ENCODE measurements around the gene VSIR. TPM values are rescaled to one million over a fixed set of nuclear protein-coding genes. Genes with fewer than 3 reads are reported as not detected.
A peak's percentile ranks its signal among the peaks of the same experiment; 100 is the strongest.

The VSIR gene
- total RNA-seq, 1 donor from 2014 or later = 56.5 TPM

DNA sequence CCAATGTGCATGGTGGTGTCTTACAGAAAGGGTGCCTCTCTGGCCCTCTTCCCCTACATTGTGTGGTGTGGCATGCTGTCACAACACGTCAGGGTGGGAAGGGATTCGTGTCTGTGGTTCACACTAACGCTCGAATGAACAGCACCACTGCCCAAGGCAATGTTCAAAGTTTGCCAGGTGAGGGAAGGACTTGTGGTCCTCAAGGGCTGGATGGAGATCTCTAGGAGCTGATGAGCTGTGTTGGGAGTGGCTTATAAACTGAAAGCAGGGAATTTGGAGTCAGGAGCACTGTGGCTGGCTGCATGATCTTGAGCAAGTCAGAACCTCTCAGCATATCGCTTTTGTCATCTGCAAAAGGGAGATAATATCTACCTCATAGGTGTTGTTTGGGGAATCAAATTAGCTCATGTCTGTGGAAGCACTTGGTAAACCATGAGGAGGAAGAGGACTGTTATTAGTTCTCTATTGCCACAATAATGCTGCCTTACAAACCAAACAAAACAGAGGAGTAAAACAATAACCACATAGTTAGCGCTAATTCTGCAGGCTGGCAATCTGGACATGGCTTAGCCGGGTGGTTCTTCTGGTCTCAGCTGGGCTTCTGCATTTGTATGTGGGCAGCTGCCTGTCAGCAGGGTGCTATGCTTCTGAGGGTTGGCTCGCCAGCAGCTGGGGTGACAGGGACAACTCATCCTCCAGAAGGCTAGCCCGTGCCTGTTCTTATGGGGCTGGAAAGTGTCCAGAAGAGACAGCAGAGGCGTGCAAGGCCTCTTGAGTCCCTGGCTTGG, 30.8 kb downstream of the VSIR start:
- H3K27me3 Mint-ChIP-seq (ENCODE audit: low read depth) = no peaks in the 10 kb centered on the region
- H3K4me1 Mint-ChIP-seq (ENCODE audit: low read depth) = peaks cover 83% of the 10 kb centered on the region
- intact Hi-C loops (cut with micrococcal nuclease) = no loop called here
- H3K9me3 Mint-ChIP-seq = peaks cover 9% of the 10 kb centered on the region
- peak overlapping the region; percentile 26 for H3K4me3 Mint-ChIP-seq (ENCODE audit: low read depth)
- peak overlapping the region; percentile 78 for H3K27ac Mint-ChIP-seq
- H3K36me3 Mint-ChIP-seq (ENCODE audit: low read depth) = peaks cover 31% of the 10 kb centered on the region
- DNase-seq (ENCODE audit: low spot score) = no peak

DNA sequence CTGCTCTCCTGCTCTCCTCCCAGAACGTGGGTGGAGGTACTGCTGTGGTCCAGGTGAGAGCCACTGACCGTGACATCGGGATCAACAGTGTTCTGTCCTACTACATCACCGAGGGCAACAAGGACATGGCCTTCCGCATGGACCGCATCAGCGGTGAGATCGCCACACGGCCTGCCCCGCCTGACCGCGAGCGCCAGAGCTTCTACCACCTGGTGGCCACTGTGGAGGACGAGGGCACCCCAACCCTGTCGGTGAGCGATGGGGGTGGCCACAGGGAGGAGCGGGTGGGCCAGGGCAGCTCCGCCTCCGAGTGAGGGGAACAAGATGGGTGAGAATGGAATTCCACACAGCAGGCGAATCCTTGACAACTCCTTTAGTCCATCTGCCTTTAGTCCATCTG, 31.6 kb downstream of the VSIR start:
- intact Hi-C loops (cut with micrococcal nuclease) = no loop called here
- H3K36me3 Mint-ChIP-seq (ENCODE audit: low read depth) = peaks cover 24% of the 10 kb centered on the region
- H3K27me3 Mint-ChIP-seq (ENCODE audit: low read depth) = no peaks in the 10 kb centered on the region
- peaks cover 9% of the 10 kb centered on the region for H3K9me3 Mint-ChIP-seq
- H3K4me1 Mint-ChIP-seq (ENCODE audit: low read depth) = peaks cover 83% of the 10 kb centered on the region
- peak overlapping the region; percentile 26 for H3K4me3 Mint-ChIP-seq (ENCODE audit: low read depth)
- DNase-seq (ENCODE audit: low spot score) = no peak
- peak overlapping the region; percentile 78 for H3K27ac Mint-ChIP-seq

DNA sequence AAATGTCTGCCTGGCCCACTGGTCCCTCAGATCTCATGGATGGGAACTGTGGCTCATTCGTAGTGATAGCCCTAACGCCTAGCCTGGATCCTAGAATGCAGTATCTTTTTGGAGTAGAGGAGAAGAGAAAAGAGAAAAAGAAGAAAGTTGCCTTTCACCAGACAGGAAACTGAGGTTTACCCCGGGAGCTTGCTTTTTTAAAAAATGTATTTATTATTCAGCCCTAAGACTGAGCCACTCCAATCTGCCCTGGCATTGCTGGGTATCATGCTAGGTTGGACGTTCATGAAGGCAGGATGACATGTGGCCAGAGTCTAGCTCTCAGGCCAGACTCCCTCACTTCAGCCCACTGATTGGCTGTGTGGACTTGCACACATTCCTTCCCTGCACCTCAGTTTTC, 32.3 kb downstream of the VSIR start:
- Mint-ChIP-seq H3K4me1 (ENCODE audit: low read depth) (peaks cover 84% of the 10 kb centered on the region), H3K27me3 (ENCODE audit: low read depth) (no peaks in the 10 kb centered on the region), H3K9me3 (peaks cover 9% of the 10 kb centered on the region), H3K36me3 (ENCODE audit: low read depth) (peaks cover 24% of the 10 kb centered on the region), H3K4me3 (ENCODE audit: low read depth) (no peak overlapping the region), H3K27ac (peak overlapping the region; percentile 34)
- DNase-seq (ENCODE audit: low spot score) = no peak
- intact Hi-C loops (cut with micrococcal nuclease) = no loop called here

DNA sequence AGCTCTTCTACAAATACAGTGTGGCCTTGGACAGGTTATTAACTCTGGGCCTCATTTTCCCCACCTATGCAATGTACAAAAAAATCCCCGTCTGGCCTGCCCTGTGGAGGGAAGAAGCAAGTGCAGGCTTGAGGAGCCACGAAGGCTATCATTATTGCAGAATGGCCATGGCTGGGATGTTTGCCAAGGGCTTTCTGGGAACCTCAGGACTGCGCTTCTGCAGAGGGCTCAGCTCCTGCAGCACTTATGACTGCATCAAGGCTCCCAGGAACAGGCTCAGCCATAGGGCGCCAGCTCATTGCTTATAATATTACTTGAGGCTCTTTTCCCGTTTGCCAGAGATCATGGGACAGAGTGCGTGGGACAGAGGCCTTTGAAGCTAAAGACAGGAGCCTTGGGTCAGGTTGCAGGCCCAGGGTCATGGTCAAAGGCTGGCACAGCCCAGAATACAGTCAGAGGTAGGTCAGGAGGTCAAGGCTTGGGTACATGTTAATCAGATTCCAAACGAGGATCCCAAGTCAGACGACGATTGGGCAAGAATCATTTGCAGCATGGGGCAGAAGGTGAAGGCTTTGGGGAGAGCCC, 33.2 kb downstream of the VSIR start:
- H3K9me3 Mint-ChIP-seq = peaks cover 9% of the 10 kb centered on the region
- no peak overlapping the region for H3K4me3 Mint-ChIP-seq (ENCODE audit: low read depth)
- intact Hi-C loops (cut with micrococcal nuclease) = no loop called here
- H3K27me3 Mint-ChIP-seq (ENCODE audit: low read depth) = no peaks in the 10 kb centered on the region
- H3K27ac Mint-ChIP-seq = peak overlapping the region; percentile 34
- peaks cover 16% of the 10 kb centered on the region for H3K36me3 Mint-ChIP-seq (ENCODE audit: low read depth)
- H3K4me1 Mint-ChIP-seq (ENCODE audit: low read depth) = peaks cover 86% of the 10 kb centered on the region
- no peak for DNase-seq (ENCODE audit: low spot score)

DNA sequence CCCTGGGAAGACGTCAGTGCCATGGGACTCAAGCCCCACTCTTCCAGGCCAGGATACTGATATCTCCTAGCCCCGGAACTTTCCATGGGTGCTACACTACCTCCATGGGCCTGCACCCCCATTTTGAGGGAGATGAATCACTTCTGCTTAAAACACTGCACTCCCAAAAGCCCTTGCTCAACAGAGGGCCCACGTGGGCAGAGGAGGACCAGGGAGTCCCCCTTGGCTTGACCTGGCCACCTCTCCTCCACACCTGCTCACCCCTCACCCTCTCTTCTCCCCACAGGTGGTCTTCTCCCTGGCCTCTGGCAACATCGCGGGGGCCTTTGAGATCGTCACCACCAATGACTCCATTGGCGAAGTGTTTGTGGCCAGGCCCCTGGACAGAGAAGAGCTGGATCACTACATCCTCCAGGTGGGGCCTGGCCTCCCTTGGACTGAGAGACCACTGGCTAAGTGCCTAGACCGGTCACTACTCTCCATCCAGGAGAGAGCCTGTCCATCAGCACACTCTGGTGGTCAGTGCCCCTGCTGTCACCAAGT, 33.9 kb downstream of the VSIR start:
- Mint-ChIP-seq H3K4me3 (ENCODE audit: low read depth) (no peak overlapping the region), H3K27me3 (ENCODE audit: low read depth) (no peaks in the 10 kb centered on the region), H3K9me3 (peaks cover 9% of the 10 kb centered on the region), H3K36me3 (ENCODE audit: low read depth) (peaks cover 13% of the 10 kb centered on the region), H3K27ac (peak overlapping the region; percentile 65), H3K4me1 (ENCODE audit: low read depth) (peaks cover 86% of the 10 kb centered on the region)
- DNase-seq (ENCODE audit: low spot score) = no peak
- intact Hi-C loops (cut with micrococcal nuclease) = no loop called here

DNA sequence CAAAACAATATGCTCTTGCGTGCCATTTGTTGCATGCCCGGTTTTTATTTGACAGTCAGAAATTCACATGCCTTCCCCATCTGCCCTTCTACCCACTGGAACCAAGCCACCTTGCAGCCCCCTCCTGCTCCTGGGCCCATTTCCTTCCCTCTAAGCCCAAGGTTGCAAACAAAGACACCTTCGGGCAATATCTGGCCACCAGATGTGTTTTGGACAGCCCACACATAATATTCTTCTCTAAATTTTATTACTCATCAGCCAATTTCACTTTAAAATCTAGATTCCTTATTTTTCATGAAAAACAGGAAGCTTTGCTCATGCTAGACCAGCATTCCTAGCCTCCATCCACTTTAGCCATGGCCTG, 35.5 kb downstream of the VSIR start:
- H3K27ac Mint-ChIP-seq = peak overlapping the region; percentile 96
- no peak for DNase-seq (ENCODE audit: low spot score)
- H3K4me1 Mint-ChIP-seq (ENCODE audit: low read depth) = peaks cover 82% of the 10 kb centered on the region
- H3K27me3 Mint-ChIP-seq (ENCODE audit: low read depth) = no peaks in the 10 kb centered on the region
- H3K36me3 Mint-ChIP-seq (ENCODE audit: low read depth) = peaks cover 7% of the 10 kb centered on the region
- no peak overlapping the region for H3K4me3 Mint-ChIP-seq (ENCODE audit: low read depth)
- intact Hi-C loops (cut with micrococcal nuclease) = loop anchor here (1.0 kb wide), 2 partner anchors 10 to 12 kb away; no protein-coding TSS in a partner anchor
- H3K9me3 Mint-ChIP-seq = peaks cover 8% of the 10 kb centered on the region

DNA sequence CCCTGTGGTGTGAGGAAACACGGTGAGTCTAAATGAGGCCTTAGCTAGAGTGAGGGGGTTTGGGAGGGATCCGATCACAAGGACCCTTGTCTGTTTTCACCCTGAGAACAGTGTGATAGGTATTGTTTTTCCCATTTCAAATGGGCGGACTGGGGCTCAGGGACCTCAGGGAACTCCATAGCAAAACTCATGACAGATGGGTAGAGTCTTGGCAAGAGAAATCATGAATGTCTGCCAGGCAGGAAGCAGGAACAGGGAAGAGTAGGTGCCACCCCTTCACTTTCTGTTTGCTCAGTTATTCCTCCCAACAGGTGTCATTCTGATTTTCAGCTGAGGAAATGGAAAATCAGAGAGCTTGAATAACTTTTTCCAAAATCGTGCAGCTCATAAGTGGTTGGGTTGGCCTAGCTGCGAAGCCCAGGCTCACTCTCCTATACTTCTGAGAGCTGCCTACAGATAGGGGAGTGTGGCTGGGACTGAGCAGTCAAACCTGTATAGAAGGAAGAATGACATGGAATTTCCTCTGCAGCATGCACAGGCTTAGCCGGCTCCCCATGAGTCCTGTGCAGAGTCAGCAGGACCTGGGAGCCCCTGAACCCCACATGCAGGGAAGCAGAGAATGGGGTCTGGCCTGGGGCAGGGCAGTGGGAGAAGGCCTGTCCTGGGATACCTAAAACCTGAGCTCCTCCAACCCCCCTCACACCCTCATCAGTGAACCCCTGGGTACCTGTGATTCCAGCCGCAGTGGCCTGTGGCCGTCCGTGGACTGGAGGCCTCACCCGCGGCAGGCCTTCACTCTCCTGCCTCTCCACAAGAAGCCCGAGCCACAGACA, 36.1 kb downstream of the VSIR start:
- Mint-ChIP-seq H3K27ac (peak overlapping the region; percentile 96), H3K9me3 (peaks cover 2% of the 10 kb centered on the region), H3K27me3 (ENCODE audit: low read depth) (no peaks in the 10 kb centered on the region), H3K4me1 (ENCODE audit: low read depth) (peaks cover 82% of the 10 kb centered on the region), H3K4me3 (ENCODE audit: low read depth) (no peak overlapping the region), H3K36me3 (ENCODE audit: low read depth) (peaks cover 1% of the 10 kb centered on the region)
- DNase-seq (ENCODE audit: low spot score) = no peak
- intact Hi-C loops (cut with micrococcal nuclease) = loop anchor here (1.0 kb wide), 2 partner anchors 11 kb away; no protein-coding TSS in a partner anchor

DNA sequence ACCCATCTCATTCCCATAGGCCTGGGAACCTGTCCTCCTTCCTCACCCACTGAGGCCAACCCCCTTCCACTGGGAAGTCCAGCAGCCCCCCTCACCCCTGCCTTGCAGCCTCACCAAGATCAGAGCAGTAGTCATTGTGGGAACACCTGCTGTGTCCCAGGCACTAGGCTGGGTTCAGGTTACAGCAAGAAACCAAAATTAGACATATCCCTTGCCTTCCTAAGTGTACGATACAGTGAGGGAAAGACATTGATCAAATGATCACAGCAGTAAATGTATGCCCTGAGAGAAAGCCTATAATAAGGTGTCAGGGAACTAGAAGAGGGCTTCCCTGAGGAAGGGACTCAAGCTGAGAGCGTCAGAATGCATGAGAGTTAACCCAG, 36.8 kb downstream of the VSIR start:
- Mint-ChIP-seq H3K4me1 (ENCODE audit: low read depth) (peaks cover 77% of the 10 kb centered on the region), H3K27me3 (ENCODE audit: low read depth) (no peaks in the 10 kb centered on the region), H3K36me3 (ENCODE audit: low read depth) (no peaks in the 10 kb centered on the region), H3K9me3 (no peaks in the 10 kb centered on the region), H3K4me3 (ENCODE audit: low read depth) (peak overlapping the region; percentile 23), H3K27ac (peak overlapping the region; percentile 96)
- intact Hi-C loops (cut with micrococcal nuclease) = no loop called here
- DNase-seq (ENCODE audit: low spot score) = no peak

DNA sequence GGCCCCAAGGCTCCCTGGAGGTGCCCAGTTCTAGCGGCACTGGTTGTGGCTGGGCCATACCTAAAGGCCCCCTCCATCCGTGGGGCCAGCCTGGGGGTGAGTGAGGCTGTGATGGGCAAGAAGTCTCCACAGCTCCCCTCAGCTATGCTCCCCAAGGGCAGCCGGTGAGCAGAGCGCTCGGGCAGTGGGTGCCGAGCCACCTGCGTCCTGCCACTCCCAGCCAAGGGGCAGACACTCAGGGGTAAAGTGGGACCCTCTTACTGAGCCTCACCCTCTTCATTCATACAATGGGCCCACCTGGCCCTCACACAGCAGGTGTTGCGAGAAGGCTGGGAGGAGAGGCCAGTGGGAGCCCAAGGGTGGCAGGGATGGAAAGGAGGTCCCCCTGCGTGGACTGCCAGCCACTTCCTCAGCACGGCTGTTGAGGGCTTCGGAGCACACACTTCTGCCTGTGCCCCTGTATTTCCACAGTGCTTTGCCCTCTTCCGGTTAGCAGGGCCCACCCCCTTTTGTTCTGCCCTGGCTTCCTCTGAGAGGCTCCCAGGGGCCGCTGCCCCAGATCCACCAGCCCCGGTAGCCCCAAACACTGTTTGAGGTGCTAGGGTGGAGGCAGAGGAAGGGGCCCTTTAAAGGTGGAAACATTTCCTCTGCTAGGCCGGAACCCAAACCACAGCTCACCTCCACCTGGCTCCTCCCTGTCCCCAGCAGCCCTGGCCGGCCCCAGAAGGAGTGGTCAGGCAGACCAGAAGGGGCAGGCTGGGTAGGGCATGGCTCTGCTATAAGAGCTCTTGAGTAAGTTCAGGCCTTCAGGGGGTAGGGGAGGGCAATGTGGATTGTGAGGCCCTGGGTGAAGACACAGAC, 37.4 kb downstream of the VSIR start:
- no peaks in the 10 kb centered on the region for H3K36me3 Mint-ChIP-seq (ENCODE audit: low read depth)
- no peaks in the 10 kb centered on the region for H3K27me3 Mint-ChIP-seq (ENCODE audit: low read depth)
- no peaks in the 10 kb centered on the region for H3K9me3 Mint-ChIP-seq
- peaks cover 75% of the 10 kb centered on the region for H3K4me1 Mint-ChIP-seq (ENCODE audit: low read depth)
- peak overlapping the region; percentile 96 for H3K27ac Mint-ChIP-seq
- intact Hi-C loops (cut with micrococcal nuclease) = no loop called here
- H3K4me3 Mint-ChIP-seq (ENCODE audit: low read depth) = peak overlapping the region; percentile 23
- peak; percentile 46 for DNase-seq (ENCODE audit: low spot score)

DNA sequence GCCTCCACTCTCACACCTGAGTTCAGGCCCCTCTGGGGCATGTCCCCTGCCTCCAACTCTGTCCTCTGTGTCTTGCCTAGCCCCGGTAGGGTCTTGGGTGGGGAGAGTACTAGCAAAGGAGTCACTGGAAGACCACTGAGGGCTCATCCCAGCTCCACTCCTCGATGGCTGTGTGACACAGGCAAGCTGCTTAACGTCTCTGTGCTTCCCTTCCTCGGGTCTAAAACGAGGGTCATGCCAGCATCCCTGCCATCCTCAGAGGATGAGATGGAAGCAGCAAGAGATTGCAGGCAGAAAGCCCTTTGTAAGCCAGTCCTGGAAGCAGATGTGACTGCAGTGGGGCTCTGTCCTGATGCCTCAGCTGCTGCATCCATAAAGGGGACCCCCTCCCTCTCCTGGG, 38.5 kb downstream of the VSIR start:
- intact Hi-C loops (cut with micrococcal nuclease) = no loop called here
- Mint-ChIP-seq H3K36me3 (ENCODE audit: low read depth) (no peaks in the 10 kb centered on the region), H3K27ac (peak overlapping the region; percentile 96), H3K4me1 (ENCODE audit: low read depth) (peaks cover 65% of the 10 kb centered on the region), H3K9me3 (no peaks in the 10 kb centered on the region), H3K27me3 (ENCODE audit: low read depth) (no peaks in the 10 kb centered on the region), H3K4me3 (ENCODE audit: low read depth) (no peak overlapping the region)
- no peak for DNase-seq (ENCODE audit: low spot score)

DNA sequence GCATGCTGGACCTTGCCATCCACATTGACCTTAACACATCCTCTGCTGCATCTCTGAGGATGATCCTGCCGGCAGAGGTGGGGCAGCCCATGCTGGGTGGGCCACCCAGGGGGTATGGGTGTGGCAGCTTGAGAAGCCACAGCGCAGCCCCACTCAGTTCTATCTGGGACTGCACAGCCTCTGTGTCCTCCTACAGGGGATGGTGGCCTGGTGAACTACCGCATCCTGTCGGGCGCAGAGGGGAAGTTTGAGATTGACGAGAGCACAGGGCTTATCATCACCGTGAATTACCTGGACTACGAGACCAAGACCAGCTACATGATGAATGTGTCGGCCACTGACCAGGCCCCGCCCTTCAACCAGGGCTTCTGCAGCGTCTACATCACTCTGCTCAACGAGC, 41.5 kb downstream of the VSIR start:
- Mint-ChIP-seq H3K36me3 (ENCODE audit: low read depth) (no peaks in the 10 kb centered on the region), H3K4me1 (ENCODE audit: low read depth) (peaks cover 63% of the 10 kb centered on the region), H3K27me3 (ENCODE audit: low read depth) (no peaks in the 10 kb centered on the region), H3K4me3 (ENCODE audit: low read depth) (no peak overlapping the region), H3K27ac (no peak overlapping the region), H3K9me3 (no peaks in the 10 kb centered on the region)
- intact Hi-C loops (cut with micrococcal nuclease) = no loop called here
- no peak for DNase-seq (ENCODE audit: low spot score)

DNA sequence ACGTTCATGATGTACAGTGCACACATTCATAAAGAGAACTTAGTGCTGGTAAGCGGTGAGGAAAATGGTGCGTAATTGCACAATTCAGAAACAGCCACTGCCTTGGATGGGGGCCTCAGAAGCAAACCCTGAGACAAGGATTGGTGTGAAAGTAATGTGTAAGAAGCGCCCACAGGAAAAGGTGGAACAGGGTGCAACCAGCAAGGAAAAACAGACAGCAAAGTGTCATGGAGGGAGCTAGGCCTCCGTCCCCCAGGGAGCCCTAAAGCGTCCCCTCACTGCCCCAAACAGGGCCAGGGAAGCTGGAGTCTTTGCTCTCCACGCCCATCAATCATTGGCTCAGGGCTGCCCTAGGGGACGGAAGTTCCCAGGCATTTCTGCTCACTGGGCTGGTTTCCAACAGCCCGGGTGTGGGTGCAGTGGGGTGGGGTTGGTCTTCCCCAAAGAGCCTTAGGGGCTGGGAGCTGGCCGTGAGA, 44.1 kb downstream of the VSIR start:
- peak overlapping the region; percentile 97 for H3K27ac Mint-ChIP-seq
- DNase-seq (ENCODE audit: low spot score) = no peak
- no peaks in the 10 kb centered on the region for H3K9me3 Mint-ChIP-seq
- peaks cover 63% of the 10 kb centered on the region for H3K4me1 Mint-ChIP-seq (ENCODE audit: low read depth)
- H3K27me3 Mint-ChIP-seq (ENCODE audit: low read depth) = no peaks in the 10 kb centered on the region
- H3K36me3 Mint-ChIP-seq (ENCODE audit: low read depth) = no peaks in the 10 kb centered on the region
- no peak overlapping the region for H3K4me3 Mint-ChIP-seq (ENCODE audit: low read depth)
- intact Hi-C loops (cut with micrococcal nuclease) = loop anchor here (5.0 kb wide), 1 partner anchor 123 kb away; the partner anchor contains the start of gene PSAP

All from activated T-helper 2 cell treated with anti-CD3 and anti-CD28 coated beads, Interferon-gamma antibody, Interleukin-2, Interleukin-4, amounts not matched to agents 10 μg/mL and 5 μg/mL and 100 μg/mL, durations not matched to agents 14 hours and 24 hours and 36 hours (primary cell).